GM12878 (cell line): ENCODE data around the gene NEMF. TPM values are rescaled to one million over a fixed set of nuclear protein-coding genes. Genes with fewer than 3 reads are reported as not detected.

Experiments used
- ATAC-seq: fragments of 200-7000 bp; cut with Tn5 transposase; 3 replicates; pipeline ENCODE4 v1.9.1; 2020; ENCODE audit warnings: mild to moderate bottlenecking, moderate library complexity
- BruUV-seq: library from RNA; stranded (reverse); fragments of 400-500 nt; replicated peaks from 2 replicates; lab custom pipeline; 2021; lab: Mats Ljungman, UMichigan
- CTCF ChIA-PET: fragments of 300-600 bp; sonication (Branson Sonifier 250); formaldehyde crosslinking; extraction: SDS; loops from one replicate; lab custom pipeline; 2021; ENCODE audit warnings: inconsistent platforms; lab: Yijun Ruan, JAX
- POLR2A ChIA-PET: fragments of 350-600 bp; formaldehyde crosslinking; extraction: SDS; loops from one replicate; lab custom pipeline; 2021; ENCODE audit warnings: inconsistent platforms; lab: Charles Lee
- RAD21 ChIA-PET: fragments of 300-600 bp; sonication (Branson Sonifier 250); formaldehyde crosslinking; loops from one replicate; lab custom pipeline; 2023; ENCODE audit warnings: antibody characterized with exemption; ENCODE audit not compliant: unreplicated experiment; lab: Charles Lee
- SMC1A ChIA-PET: fragments of 300-600 bp; sonication (Branson Sonifier 250); formaldehyde crosslinking; loops from one replicate; lab custom pipeline; 2023; ENCODE audit not compliant: unreplicated experiment, uncharacterized antibody; lab: Charles Lee
- DNase-seq: peaks from one replicate; pipeline ENCODE4 v3.0.0-alpha.2; 2011; ENCODE audit warnings: low read depth, low spot score
- FAIRE-seq: peaks from 3 replicates; lab custom pipeline; 2011; peaks lifted over from hg19 to GRCh38; lab: Jason Lieb, UNC
- H2AFZ ChIP-seq: 2 replicates; pipeline ENCODE4 v1.6.0; 2011; ENCODE audit warnings: low read depth, low read length, control low read depth; ENCODE audit not compliant: control insufficient read depth
- H3K27ac ChIP-seq: 2 replicates; pipeline ENCODE4 v1.5.1; 2011; ENCODE audit warnings: control low read depth; ENCODE audit not compliant: control insufficient read depth, insufficient read depth
- H3K27me3 ChIP-seq, 2 experiments: replicated peaks in 1 of 2; 2 replicates each; pipeline versions ENCODE4 v1.6.0 to v1.6.1; 2011; ENCODE audit warnings: low read length in 1 of 2; ENCODE audit not compliant: control insufficient read depth in 2 of 2, insufficient read depth in 2 of 2
- H3K36me3 ChIP-seq, 2 experiments: 2 replicates each; pipeline ENCODE4 v1.5.1; 2011; ENCODE audit warnings: low read length in 1 of 2; ENCODE audit not compliant: control insufficient read depth in 2 of 2, insufficient read depth in 2 of 2
- H3K4me1 ChIP-seq: 2 replicates; pipeline ENCODE4 v1.6.1; 2011; ENCODE audit warnings: mild to moderate bottlenecking, low read length, moderate library complexity, mixed read lengths; ENCODE audit not compliant: control insufficient read depth, insufficient read depth
- H3K4me2 ChIP-seq: 2 replicates; pipeline ENCODE4 v1.6.0; 2011; ENCODE audit warnings: control low read depth; ENCODE audit not compliant: control insufficient read depth, insufficient read depth
- H3K4me3 ChIP-seq: fragments of 200-600 bp; sonication (generic); 2 replicates; pipeline ENCODE4 v1.5.1; 2016
- H3K79me2 ChIP-seq: 2 replicates; pipeline ENCODE4 v1.6.0; 2011; ENCODE audit warnings: low read length; ENCODE audit not compliant: control insufficient read depth, insufficient read depth
- H3K9ac ChIP-seq: 2 replicates; pipeline ENCODE4 v1.8.0; 2011; ENCODE audit warnings: low read length, control low read depth, mixed read lengths; ENCODE audit not compliant: control insufficient read depth, insufficient read depth
- H3K9me3 ChIP-seq: replicated peaks from 3 replicates; pipeline ENCODE4 v1.5.1; 2011; ENCODE audit warnings: mild to moderate bottlenecking, low read length; ENCODE audit not compliant: control insufficient read depth, insufficient read depth
- H4K20me1 ChIP-seq: 2 replicates; pipeline ENCODE4 v1.6.0; 2011; ENCODE audit not compliant: control insufficient read depth, insufficient read depth
- BHLHE40 ChIP-seq, 2 experiments: fragments of 450-650 bp in 1 of 2; IDR thresholded peaks; 2 replicates each; pipeline ENCODE4 v1.6.1; 2011 to 2017; ENCODE audit warnings: low read depth in 2 of 2, borderline replicate concordance in 1 of 2, improper control_type of control experiment in 1 of 2, low read length in 1 of 2, mild to moderate bottlenecking in 1 of 2
- CTCF ChIP-seq, 3 experiments: IDR thresholded peaks in 2 of 3; conservative IDR thresholded peaks in 1 of 3; 2 replicates each; pipeline ENCODE4 v1.5.1; 2011; ENCODE audit warnings: low read depth in 3 of 3, low read length in 3 of 3, mild to moderate bottlenecking in 3 of 3, control low read depth in 2 of 3, moderate library complexity in 2 of 3, inconsistent platforms in 1 of 3, mixed read lengths in 1 of 3; ENCODE audit not compliant: control insufficient read depth in 2 of 3, insufficient read depth in 1 of 3; ENCODE audit errors: extremely low read depth in 1 of 3
- IKZF1 ChIP-seq: fragments of 450-650 bp; conservative IDR thresholded peaks from 2 replicates; pipeline ENCODE4 v1.6.1; 2017; ENCODE audit warnings: antibody characterized with exemption, mild to moderate bottlenecking
- MXI1 ChIP-seq: fragments of 150-350 bp; IDR thresholded peaks from 2 replicates; pipeline ENCODE4 v1.6.1; 2011; ENCODE audit warnings: low read depth, mild to moderate bottlenecking, inconsistent platforms, low read length, improper control_type of control experiment
- NBN ChIP-seq: fragments of 450-650 bp; IDR thresholded peaks from 2 replicates; pipeline ENCODE4 v1.6.1; 2016
- PKNOX1 ChIP-seq: fragments of 450-650 bp; IDR thresholded peaks from 2 replicates; pipeline ENCODE4 v1.6.1; 2016; ENCODE audit warnings: mild to moderate bottlenecking
- PRDM15 ChIP-seq: fragments of 450-650 bp; formaldehyde crosslinking; IDR thresholded peaks from 2 replicates; pipeline ENCODE4 v1.4.0; 2020; ENCODE audit warnings: mild to moderate bottlenecking, moderate library complexity
- RAD21 ChIP-seq: IDR thresholded peaks from 2 replicates; pipeline ENCODE4 v1.6.1; 2011; ENCODE audit warnings: mild to moderate bottlenecking, low read depth, low read length, moderate library complexity; ENCODE audit not compliant: insufficient read depth
- RELB ChIP-seq: fragments of 450-650 bp; IDR thresholded peaks from 2 replicates; pipeline ENCODE4 v1.6.1; 2017; ENCODE audit warnings: low read depth, mild to moderate bottlenecking, moderate library complexity
- SMARCA5 ChIP-seq: fragments of 450-650 bp; IDR thresholded peaks from 2 replicates; pipeline ENCODE4 v1.6.1; 2017; ENCODE audit warnings: mild to moderate bottlenecking
- ZNF217 ChIP-seq: fragments of 450-650 bp; IDR thresholded peaks from 2 replicates; pipeline ENCODE4 v1.6.1; 2017; ENCODE audit warnings: antibody characterized with exemption, mild to moderate bottlenecking
- WGBS: methylation state at CpG from one replicate; pipeline ENCODE4 v1.1.6; 2016; ENCODE audit warnings: low lambda C conversion rate; ENCODE audit not compliant: insufficient replicate concordance, insufficient coverage; ENCODE audit errors: missing lambda C conversion rate; 5-methylcytosine and 5-hydroxymethylcytosine counted together
- in situ Hi-C: fragments of 300-500 bp; cut with MboI; formaldehyde crosslinking; loops from 9 replicates; pipeline ENCODE4 v1.14.3; 2018; ENCODE audit warnings: mixed read lengths
- intact Hi-C: fragments of 100-400 bp; cut with micrococcal nuclease; formaldehyde crosslinking; loops from one replicate; pipeline ENCODE4 v1.14.2; 2022; ENCODE audit not compliant: unreplicated experiment
- polyA plus RNA-seq, 11 experiments: library from polyadenylated mRNA; depleted of rRNA in 4 of 11; unstranded in 6 of 11; stranded (reverse) in 5 of 11; fragments of >200 nt; fragmentation: Nextera tagmentation in 4 of 11; fragmentation: Illumina TruSeq in 1 of 11; extraction: Ambion mirVana in 4 of 11; extraction: Trizol in 1 of 11; gene quantifications; 1 replicate in 1 of 11; 2 replicates in 10 of 11; pipeline versions ENCODE4 v1.2.1 to v1.2.3, GENCODE V29; 2011 to 2016; ENCODE audit warnings: inconsistent platforms in 2 of 11, missing spikeins in 2 of 11, low read depth in 1 of 11
- total RNA-seq, 4 experiments: library from RNA; depleted of rRNA in 3 of 4; stranded (reverse); fragments of >200 nt in 3 of 4; fragmentation: Illumina TruSeq in 1 of 4; extraction: Trizol in 1 of 4; gene quantifications; 2 replicates each; pipeline versions ENCODE4 v1.2.1 to v1.2.3, GENCODE V29; 2013 to 2021

Gene NEMF
- total and polyA plus RNA-seq, 10 of the 15 experiments (the other 5 are each of a cell fraction or from before 2014, with no cell fraction given) = 31.5 to 80.1 (median 61.1) TPM

- H3K9ac ChIP-seq = no peak overlapping the region
- FAIRE-seq = no peak
- intact Hi-C loops = loop anchor here (2.0 kb wide), 3 partner anchors 219 to 679 kb away; partner anchors contain the start of genes DNAAF2 and MAP4K5
- ChIA-PET SMC1A (interaction anchor here (0.7 to 4.9 kb wide), 11 partner anchors 12 to 678 kb away, joined by 3 to 91 read pairs (median 4); no protein-coding TSS in a partner anchor), RAD21 (interaction anchor here (1.0 to 4.4 kb wide), 9 partner anchors 9 to 251 kb away, joined by 3 to 55 read pairs (median 8); partner anchors contain the start of gene DNAAF2), CTCF (interaction anchor here (0.6 to 10.5 kb wide), 19 partner anchors 11 to 675 kb away, joined by 3 to 196 read pairs (median 4); partner anchors contain the start of genes MGAT2 and VCPKMT), POLR2A (interaction anchor here (0.6 to 4.4 kb wide), 5 partner anchors 8 to 941 kb away, joined by 3 to 54 read pairs (median 4); no protein-coding TSS in a partner anchor)
- peak overlapping the region; percentile 98 for H2AFZ ChIP-seq
- no peak for DNase-seq
- ATAC-seq = peak; percentile 78
- no peaks in the 10 kb centered on the region for H3K27me3 ChIP-seq
- H4K20me1 ChIP-seq = no peaks in the 10 kb centered on the region
- no TSS peak for BruUV-seq
- H3K4me1 ChIP-seq = peaks cover 3% of the 10 kb centered on the region; the same call in 1 of the 2 replicates
- no peak overlapping the region for H3K27ac ChIP-seq
- H3K9me3 ChIP-seq = no peaks in the 10 kb centered on the region; the same call in 2 of the 3 replicates
- H3K36me3 ChIP-seq = peaks cover 0 to 5% of the 10 kb centered on the region in 2 experiments; a peak in 1 of 4 replicates
- WGBS = 41% methylated on average over 23 of the region's 27 CpGs
- H3K79me2 ChIP-seq = peaks cover 35% of the 10 kb centered on the region
- peak overlapping the region; percentile 97 for H3K4me3 ChIP-seq
- in situ Hi-C loops = loop anchor here (5.0 kb wide), 1 partner anchor 679 kb away; the partner anchor contains the start of gene MAP4K5
- peak overlapping the region; percentile 96 for H3K4me2 ChIP-seq
- TF ChIP-seq NBN (peak; percentile 75; the same call in 1 of the 2 replicates), PKNOX1 (no peak), SMARCA5 (peak; percentile 96), CTCF (IDR thresholded peaks at IDR 0.05 in 2 of 3, conservative IDR thresholded peaks at IDR 0.05 in 1 of 3; ENCODE audit: control insufficient read depth in 2 of 3, extremely low read depth in 1 of 3, insufficient read depth in 1 of 3, low read depth in 3 of 3, low read length in 3 of 3) (peak; percentile 44 to 67 (median 60)), MXI1 (peak; percentile 39; the same call in 1 of the 2 replicates), ZNF217 (0 out of 2 replicates have a peak, but pooled peaks have one; percentile 41), BHLHE40 (IDR thresholded peaks at IDR 0.05; ENCODE audit: borderline replicate concordance in 1 of 2, low read depth in 2 of 2, low read length in 1 of 2) (peak; percentile 26 to 77; a peak in 2 of 4 replicates), RELB (0 out of 2 replicates have a peak, but pooled peaks have one; percentile 20), RAD21 (peak; percentile 35), IKZF1 (peak; percentile 46), PRDM15 (no peak)
Measured at GRCh38 chr14:49853572-49854375, 1.2 kb upstream of the NEMF start.
